ENCODE results near the gene SPATA45. TPM values are rescaled to one million over a fixed set of nuclear protein-coding genes. Genes with fewer than 3 reads are reported as not detected.

The SPATA45 gene
- total and polyA plus RNA-seq, 2 donors (not counting 1 experiment from before 2014, with no cell fraction given), result 0.44 to 0.83 TPM

DNA sequence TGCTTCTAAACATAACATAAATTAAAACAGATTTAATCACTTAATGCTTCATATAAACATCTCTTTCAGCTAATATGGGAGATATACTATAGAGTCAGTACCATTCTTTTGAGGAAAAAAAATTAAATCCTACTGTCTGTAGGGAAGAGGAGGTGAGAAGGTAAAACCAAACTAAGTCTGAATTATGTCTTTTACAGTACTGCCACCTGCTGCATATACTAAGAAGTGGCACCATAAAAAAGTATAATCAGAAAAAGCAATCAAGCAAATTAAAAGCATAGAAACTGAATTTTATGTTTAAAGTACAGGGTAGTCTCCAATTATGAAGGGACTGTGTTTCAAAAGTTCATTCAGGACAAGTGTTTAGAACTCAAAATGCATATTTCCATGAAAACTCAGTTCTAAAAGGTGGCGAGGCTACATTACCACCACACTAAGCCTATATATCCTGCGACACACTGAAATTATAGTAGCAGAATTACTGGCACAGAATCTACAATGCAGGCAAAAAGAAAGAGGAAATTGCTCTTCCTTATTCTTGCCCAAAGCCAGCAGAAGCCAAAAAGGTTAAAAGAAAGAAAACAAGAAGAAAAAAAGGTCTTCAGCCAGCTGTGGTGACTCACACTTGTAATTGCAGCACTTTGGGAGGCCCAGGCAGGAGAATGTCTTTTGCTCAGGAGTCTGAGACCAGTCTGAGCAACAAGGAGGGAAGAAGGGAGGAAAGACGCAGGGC is 64.9 kb downstream of the SPATA45 start:
- no peak overlapping the region for H3K4me2 ChIP-seq (ENCODE audit: extremely low read depth, insufficient read depth, low read length)
- DNase-seq (ENCODE audit: low read depth in 2 of 2), result peak; percentile 55 to 66
- H2AFZ ChIP-seq (ENCODE audit: low read length), result no peak overlapping the region
- H3K36me3 ChIP-seq (ENCODE audit: control insufficient read depth, insufficient read depth, low read length), result no peaks in the 10 kb centered on the region
- H3K27me3 ChIP-seq (ENCODE audit: control insufficient read depth, insufficient read depth, low read length), result no peaks in the 10 kb centered on the region
- H3K79me2 ChIP-seq (ENCODE audit: control insufficient read depth, insufficient read depth, low read length), result no peaks in the 10 kb centered on the region
- no peaks in the 10 kb centered on the region for H4K20me1 ChIP-seq (ENCODE audit: control insufficient read depth, extremely low read depth, insufficient read depth, low read length)
- no peak overlapping the region for H3K27ac ChIP-seq (ENCODE audit: insufficient read depth, low read length)
- no peak overlapping the region for H3K9ac ChIP-seq (ENCODE audit: insufficient read depth, low read length)
- TF ChIP-seq, protein P1, sequence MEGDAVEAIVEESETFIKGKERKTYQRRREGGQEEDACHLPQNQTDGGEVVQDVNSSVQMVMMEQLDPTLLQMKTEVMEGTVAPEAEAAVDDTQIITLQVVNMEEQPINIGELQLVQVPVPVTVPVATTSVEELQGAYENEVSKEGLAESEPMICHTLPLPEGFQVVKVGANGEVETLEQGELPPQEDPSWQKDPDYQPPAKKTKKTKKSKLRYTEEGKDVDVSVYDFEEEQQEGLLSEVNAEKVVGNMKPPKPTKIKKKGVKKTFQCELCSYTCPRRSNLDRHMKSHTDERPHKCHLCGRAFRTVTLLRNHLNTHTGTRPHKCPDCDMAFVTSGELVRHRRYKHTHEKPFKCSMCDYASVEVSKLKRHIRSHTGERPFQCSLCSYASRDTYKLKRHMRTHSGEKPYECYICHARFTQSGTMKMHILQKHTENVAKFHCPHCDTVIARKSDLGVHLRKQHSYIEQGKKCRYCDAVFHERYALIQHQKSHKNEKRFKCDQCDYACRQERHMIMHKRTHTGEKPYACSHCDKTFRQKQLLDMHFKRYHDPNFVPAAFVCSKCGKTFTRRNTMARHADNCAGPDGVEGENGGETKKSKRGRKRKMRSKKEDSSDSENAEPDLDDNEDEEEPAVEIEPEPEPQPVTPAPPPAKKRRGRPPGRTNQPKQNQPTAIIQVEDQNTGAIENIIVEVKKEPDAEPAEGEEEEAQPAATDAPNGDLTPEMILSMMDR (conservative IDR thresholded peaks at IDR 0.05 in 1 of 2, IDR thresholded peaks at IDR 0.05 in 1 of 2; ENCODE audit: low read depth in 1 of 2, low read length in 2 of 2), result peak; percentile 27 to 51
- no peak for TF ChIP-seq EZH2 (IDR thresholded peaks at IDR 0.05; ENCODE audit: low read length, missing control alignments)
- H3K9me3 ChIP-seq (ENCODE audit: control insufficient read depth, insufficient read depth, low read depth, low read length), result no peaks in the 10 kb centered on the region
- no peak overlapping the region for H3K4me3 ChIP-seq (replicated peaks in 1 of 4; ENCODE audit: control extremely low read depth in 1 of 4, insufficient read depth in 1 of 4, low read depth in 3 of 4, low read length in 4 of 4)
- peaks cover 3% of the 10 kb centered on the region for H3K4me1 ChIP-seq (ENCODE audit: control insufficient read depth, extremely low read depth, insufficient read depth, low read length)

DNA sequence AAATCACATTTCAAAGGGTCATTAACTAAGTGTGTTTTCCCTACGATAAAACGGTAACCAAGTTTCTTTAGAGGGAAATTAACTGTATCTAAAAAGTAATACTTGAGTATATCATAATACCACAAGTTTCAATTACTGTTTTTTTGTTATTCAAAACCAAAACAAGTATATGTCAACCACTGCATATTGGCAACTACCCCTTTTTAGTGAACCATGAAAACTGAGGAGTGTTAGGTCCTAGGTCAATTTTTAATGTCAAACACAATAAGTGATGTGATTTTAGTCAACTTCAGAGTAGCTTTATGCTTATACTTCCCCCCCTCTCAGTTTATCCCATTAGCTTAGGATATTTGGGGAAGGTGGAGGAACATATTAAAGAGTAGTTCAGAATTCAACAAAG is 66.2 kb downstream of the SPATA45 start:
- Histone ChIP-seq H3K36me3 (ENCODE audit: control insufficient read depth, insufficient read depth, low read length) (no peaks in the 10 kb centered on the region), H3K4me1 (ENCODE audit: control insufficient read depth, extremely low read depth, insufficient read depth, low read length) (peaks cover 3% of the 10 kb centered on the region), H3K4me2 (ENCODE audit: extremely low read depth, insufficient read depth, low read length) (no peak overlapping the region), H3K27me3 (ENCODE audit: control insufficient read depth, insufficient read depth, low read length) (no peaks in the 10 kb centered on the region), H4K20me1 (ENCODE audit: control insufficient read depth, extremely low read depth, insufficient read depth, low read length) (no peaks in the 10 kb centered on the region), H2AFZ (ENCODE audit: low read length) (no peak overlapping the region), H3K9me3 (ENCODE audit: control insufficient read depth, insufficient read depth, low read depth, low read length) (no peaks in the 10 kb centered on the region), H3K79me2 (ENCODE audit: control insufficient read depth, insufficient read depth, low read length) (no peaks in the 10 kb centered on the region), H3K9ac (ENCODE audit: insufficient read depth, low read length) (no peak overlapping the region), H3K27ac (ENCODE audit: insufficient read depth, low read length) (no peak overlapping the region), H3K4me3 (replicated peaks in 1 of 4; ENCODE audit: control extremely low read depth in 1 of 4, insufficient read depth in 1 of 4, low read depth in 3 of 4, low read length in 4 of 4) (no peak overlapping the region)
- no peak for DNase-seq (ENCODE audit: low read depth in 2 of 2)
- TF ChIP-seq EZH2 (IDR thresholded peaks at IDR 0.05; ENCODE audit: low read length, missing control alignments), result no peak
- TF ChIP-seq, protein P1 (conservative IDR thresholded peaks at IDR 0.05 in 1 of 2, IDR thresholded peaks at IDR 0.05 in 1 of 2; ENCODE audit: low read depth in 1 of 2, low read length in 2 of 2), result no peak

DNA sequence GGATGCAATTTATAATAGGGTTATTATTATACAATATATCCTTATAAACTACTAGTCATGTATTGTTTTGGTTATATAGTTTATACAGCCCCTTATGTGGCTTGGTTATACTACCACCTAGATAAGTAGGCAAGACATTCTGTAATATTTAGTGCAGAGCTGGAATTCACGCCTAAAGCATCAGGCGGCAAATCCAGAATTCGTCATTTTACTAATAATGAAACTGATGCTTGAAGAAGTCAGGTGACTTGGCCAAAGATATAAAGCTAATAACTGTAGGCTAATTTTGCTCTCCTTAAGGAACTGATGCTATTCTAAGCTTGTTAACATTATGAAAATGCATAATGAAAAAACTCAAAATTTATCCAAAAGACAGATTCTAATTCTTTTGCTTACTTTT is 66.7 kb downstream of the SPATA45 start:
- no peaks in the 10 kb centered on the region for H3K9me3 ChIP-seq (ENCODE audit: control insufficient read depth, insufficient read depth, low read depth, low read length)
- no peak overlapping the region for H3K4me3 ChIP-seq (replicated peaks in 1 of 4; ENCODE audit: control extremely low read depth in 1 of 4, insufficient read depth in 1 of 4, low read depth in 3 of 4, low read length in 4 of 4)
- no peaks in the 10 kb centered on the region for H3K36me3 ChIP-seq (ENCODE audit: control insufficient read depth, insufficient read depth, low read length)
- H3K79me2 ChIP-seq (ENCODE audit: control insufficient read depth, insufficient read depth, low read length), result no peaks in the 10 kb centered on the region
- no peaks in the 10 kb centered on the region for H4K20me1 ChIP-seq (ENCODE audit: control insufficient read depth, extremely low read depth, insufficient read depth, low read length)
- TF ChIP-seq, protein P1 (conservative IDR thresholded peaks at IDR 0.05 in 1 of 2, IDR thresholded peaks at IDR 0.05 in 1 of 2; ENCODE audit: low read depth in 1 of 2, low read length in 2 of 2), result no peak
- TF ChIP-seq EZH2 (IDR thresholded peaks at IDR 0.05; ENCODE audit: low read length, missing control alignments), result no peak
- no peak for DNase-seq (ENCODE audit: low read depth in 2 of 2)
- peaks cover 3% of the 10 kb centered on the region for H3K4me1 ChIP-seq (ENCODE audit: control insufficient read depth, extremely low read depth, insufficient read depth, low read length)
- no peak overlapping the region for H3K9ac ChIP-seq (ENCODE audit: insufficient read depth, low read length)
- H3K27ac ChIP-seq (ENCODE audit: insufficient read depth, low read length), result no peak overlapping the region
- H2AFZ ChIP-seq (ENCODE audit: low read length), result no peak overlapping the region
- no peaks in the 10 kb centered on the region for H3K27me3 ChIP-seq (ENCODE audit: control insufficient read depth, insufficient read depth, low read length)
- no peak overlapping the region for H3K4me2 ChIP-seq (ENCODE audit: extremely low read depth, insufficient read depth, low read length)

Other genes with a start within 250 kb of the SPATA45 start
- gene ATF3, start 238.9 kb downstream of the SPATA45 start, total RNA-seq, result 14.1 and 35.7 TPM in 2 replicates
- gene ATF3, start 238.9 kb downstream of the SPATA45 start, polyA plus RNA-seq, result 12.4 and 33.8 TPM in 2 replicates
- 3.3 and 6.8 TPM in 2 replicates for gene BATF3, start 147.8 kb downstream of the SPATA45 start, total RNA-seq
- gene BATF3, start 147.8 kb downstream of the SPATA45 start, polyA plus RNA-seq, result 3.6 and 9.1 TPM in 2 replicates
- gene NSL1, start 55.9 kb downstream of the SPATA45 start, total RNA-seq, result 24.4 and 25.4 TPM in 2 replicates
- gene NSL1, start 55.9 kb downstream of the SPATA45 start, polyA plus RNA-seq, result 21.4 and 27.4 TPM in 2 replicates
- 15.4 and 22.5 TPM in 2 replicates for gene TATDN3, start 55.8 kb downstream of the SPATA45 start, total RNA-seq
- gene TATDN3, start 55.8 kb downstream of the SPATA45 start, polyA plus RNA-seq, result 13.5 and 17.6 TPM in 2 replicates
- 6.4 and 7.3 TPM in 2 replicates for gene FLVCR1, start 10.6 kb upstream of the SPATA45 start, total RNA-seq
- 2.5 and 2.9 TPM in 2 replicates for gene FLVCR1, start 10.6 kb upstream of the SPATA45 start, polyA plus RNA-seq
- 0.17 and 1.0 TPM in 2 replicates for gene VASH2, start 102.9 kb upstream of the SPATA45 start, total RNA-seq
- gene VASH2, start 102.9 kb upstream of the SPATA45 start, polyA plus RNA-seq, result 0.22 and 0.46 TPM in 2 replicates
- 46.7 and 71.5 TPM in 2 replicates for gene ANGEL2, start 168.2 kb upstream of the SPATA45 start, total RNA-seq
- 21.1 and 23.2 TPM in 2 replicates for gene ANGEL2, start 168.2 kb upstream of the SPATA45 start, polyA plus RNA-seq
- gene RPS6KC1, start 203.6 kb upstream of the SPATA45 start, total RNA-seq, result 27.7 and 33.5 TPM in 2 replicates
- gene RPS6KC1, start 203.6 kb upstream of the SPATA45 start, polyA plus RNA-seq, result 14.1 and 20.9 TPM in 2 replicates